H9 (cell line): ENCODE data around the gene PDE8A. TPM values are rescaled to one million over a fixed set of nuclear protein-coding genes. Genes with fewer than 3 reads are reported as not detected.

Experiments used
- DNase-seq: peaks from one replicate; pipeline ENCODE4 v3.0.0-alpha.2; 2017
- H2AFZ ChIP-seq: one replicate; pipeline ENCODE4 v1.6.1; 2013; ENCODE audit warnings: mild to moderate bottlenecking, low read length, control low read depth, moderate library complexity
- H2AK5ac ChIP-seq: 2 replicates; pipeline ENCODE4 v1.6.1; 2013; ENCODE audit warnings: low read length, control low read depth, mixed read lengths; ENCODE audit not compliant: insufficient read length
- H2BK120ac ChIP-seq: one replicate; pipeline ENCODE4 v1.6.1; 2013; ENCODE audit warnings: low read depth, mild to moderate bottlenecking, low read length, control low read depth, inconsistent platforms; ENCODE audit not compliant: poor library complexity, severe bottlenecking
- H2BK12ac ChIP-seq: 2 replicates; pipeline ENCODE4 v1.6.1; 2013; ENCODE audit warnings: low read length, control low read depth, mixed read lengths, low read depth; ENCODE audit not compliant: insufficient read length
- H2BK15ac ChIP-seq: 2 replicates; pipeline ENCODE4 v1.6.1; 2013; ENCODE audit warnings: low read depth, low read length, control low read depth
- H2BK20ac ChIP-seq: one replicate; pipeline ENCODE4 v1.6.1; 2013; ENCODE audit warnings: low read depth, mild to moderate bottlenecking, low read length, control low read depth, inconsistent platforms; ENCODE audit not compliant: poor library complexity, severe bottlenecking
- H2BK5ac ChIP-seq: 2 replicates; pipeline ENCODE4 v1.6.1; 2013; ENCODE audit warnings: low read length, control low read depth, mixed read lengths; ENCODE audit not compliant: insufficient read length
- H3K14ac ChIP-seq: 2 replicates; pipeline ENCODE4 v1.6.1; 2013; ENCODE audit warnings: low read length, control low read depth; ENCODE audit not compliant: insufficient read depth
- H3K18ac ChIP-seq: 2 replicates; pipeline ENCODE4 v1.6.1; 2013; ENCODE audit warnings: low read depth, mild to moderate bottlenecking, mixed read lengths, low read length, control low read depth; ENCODE audit not compliant: insufficient read length
- H3K23ac ChIP-seq: 2 replicates; pipeline ENCODE4 v1.6.1; 2013; ENCODE audit warnings: low read length, control low read depth, mixed read lengths, low read depth; ENCODE audit not compliant: insufficient read length
- H3K23me2 ChIP-seq: 2 replicates; pipeline ENCODE4 v1.6.1; 2013; ENCODE audit warnings: low read depth, mild to moderate bottlenecking, mixed read lengths, low read length, control low read depth; ENCODE audit not compliant: insufficient read length, poor library complexity, severe bottlenecking
- H3K27ac ChIP-seq: 2 replicates; pipeline ENCODE4 v1.5.1; 2013; ENCODE audit warnings: low read length, control low read depth, mixed read lengths, low read depth; ENCODE audit not compliant: insufficient read length
- H3K27me3 ChIP-seq: 2 replicates; pipeline ENCODE4 v1.6.1; 2013; ENCODE audit warnings: low read length, control low read depth, inconsistent platforms; ENCODE audit not compliant: insufficient read depth
- H3K4ac ChIP-seq: 2 replicates; pipeline ENCODE4 v1.6.1; 2013; ENCODE audit warnings: low read depth, mild to moderate bottlenecking, control low read depth, inconsistent platforms, low read length, moderate library complexity
- H3K4me1 ChIP-seq: 2 replicates; pipeline ENCODE4 v1.6.1; 2013; ENCODE audit warnings: low read length, control low read depth, inconsistent platforms; ENCODE audit not compliant: insufficient read depth
- H3K4me2 ChIP-seq: 2 replicates; pipeline ENCODE4 v1.6.1; 2013; ENCODE audit warnings: low read length, control low read depth, mixed read lengths; ENCODE audit not compliant: insufficient read length, insufficient read depth
- H3K56ac ChIP-seq: 2 replicates; pipeline ENCODE4 v1.6.1; 2013; ENCODE audit warnings: low read depth, mild to moderate bottlenecking, mixed read lengths, low read length, control low read depth; ENCODE audit not compliant: insufficient read length
- H3K79me1 ChIP-seq: 2 replicates; pipeline ENCODE4 v1.6.1; 2013; ENCODE audit warnings: low read depth, mild to moderate bottlenecking, moderate library complexity, low read length, control low read depth, inconsistent platforms; ENCODE audit not compliant: insufficient read depth, poor library complexity, severe bottlenecking
- H3K79me2 ChIP-seq: 2 replicates; pipeline ENCODE4 v1.6.1; 2013; ENCODE audit warnings: low read length, control low read depth, inconsistent platforms; ENCODE audit not compliant: insufficient read depth
- H3K9ac ChIP-seq: 2 replicates; pipeline ENCODE4 v1.6.1; 2013; ENCODE audit warnings: low read length, control low read depth, mixed read lengths; ENCODE audit not compliant: insufficient read length; ENCODE audit errors: extremely low read depth
- H3K9me3 ChIP-seq: one replicate; pipeline ENCODE4 v1.6.1; 2013; ENCODE audit warnings: low read depth, low read length, inconsistent platforms; ENCODE audit not compliant: control insufficient read depth
- H3T11ph ChIP-seq: one replicate; pipeline ENCODE4 v1.6.1; 2013; ENCODE audit warnings: mild to moderate bottlenecking, low read length, control low read depth, inconsistent platforms
- H4K20me1 ChIP-seq: one replicate; pipeline ENCODE4 v1.6.1; 2013; ENCODE audit not compliant: control insufficient read depth, insufficient read length, insufficient read depth
- H4K5ac ChIP-seq: 2 replicates; pipeline ENCODE4 v1.6.1; 2013; ENCODE audit warnings: low read depth, mild to moderate bottlenecking, mixed read lengths, low read length, control low read depth; ENCODE audit not compliant: insufficient read length
- H4K8ac ChIP-seq: replicated peaks from 2 replicates; pipeline ENCODE4 v1.6.1; 2013; ENCODE audit warnings: low read length, control low read depth, mixed read lengths, low read depth; ENCODE audit not compliant: insufficient read length
- H4K91ac ChIP-seq: 2 replicates; pipeline ENCODE4 v1.6.1; 2013; ENCODE audit warnings: low read depth, mild to moderate bottlenecking, moderate library complexity, mixed read lengths, low read length, control low read depth; ENCODE audit not compliant: insufficient read length
- H3K27ac Mint-ChIP-seq, 3 experiments: 2 replicates in 2 of 3; 3 replicates in 1 of 3; pipeline ENCODE4 v1.8.0; 2020 to 2021; ENCODE audit warnings: mixed read lengths in 3 of 3, mild to moderate bottlenecking in 1 of 3, moderate library complexity in 1 of 3
- H3K27me3 Mint-ChIP-seq: 2 replicates; pipeline ENCODE4 v1.8.0; 2021; ENCODE audit warnings: low read depth, mild to moderate bottlenecking, moderate library complexity, mixed read lengths
- H3K36me3 Mint-ChIP-seq, 3 experiments: 2 replicates in 2 of 3; 3 replicates in 1 of 3; pipeline ENCODE4 v1.8.0; 2020 to 2021; ENCODE audit warnings: low read depth in 3 of 3, mixed read lengths in 3 of 3; ENCODE audit not compliant: insufficient read depth in 1 of 3
- H3K4me1 Mint-ChIP-seq, 2 experiments: 2 replicates each; pipeline ENCODE4 v1.8.0; 2020; ENCODE audit warnings: mixed read lengths in 2 of 2
- H3K4me3 Mint-ChIP-seq, 2 experiments: 2 replicates in 1 of 2; 3 replicates in 1 of 2; pipeline ENCODE4 v1.8.0; 2020 to 2021; ENCODE audit warnings: mild to moderate bottlenecking in 2 of 2, mixed read lengths in 2 of 2, moderate library complexity in 1 of 2
- H3K9me3 Mint-ChIP-seq, 2 experiments: 2 replicates in 1 of 2; 3 replicates in 1 of 2; pipeline ENCODE4 v1.8.0; 2020; ENCODE audit warnings: mild to moderate bottlenecking in 2 of 2, mixed read lengths in 2 of 2, moderate library complexity in 1 of 2
- total RNA-seq: library from RNA; stranded (reverse); gene quantifications from 2 replicates; pipeline ENCODE4 v1.2.1, GENCODE V29; 2021
- TF ChIP-seq, protein P1 (sequence below): fragments of 200-600 bp; sonication (generic); conservative IDR thresholded peaks from 3 replicates; pipeline ENCODE4 v1.8.0; 2021; ENCODE audit warnings: antibody characterized with exemption, mild to moderate bottlenecking

The PDE8A gene
- total RNA-seq, 1 experiment from 2014 or later, result 9.3 TPM

DNA sequence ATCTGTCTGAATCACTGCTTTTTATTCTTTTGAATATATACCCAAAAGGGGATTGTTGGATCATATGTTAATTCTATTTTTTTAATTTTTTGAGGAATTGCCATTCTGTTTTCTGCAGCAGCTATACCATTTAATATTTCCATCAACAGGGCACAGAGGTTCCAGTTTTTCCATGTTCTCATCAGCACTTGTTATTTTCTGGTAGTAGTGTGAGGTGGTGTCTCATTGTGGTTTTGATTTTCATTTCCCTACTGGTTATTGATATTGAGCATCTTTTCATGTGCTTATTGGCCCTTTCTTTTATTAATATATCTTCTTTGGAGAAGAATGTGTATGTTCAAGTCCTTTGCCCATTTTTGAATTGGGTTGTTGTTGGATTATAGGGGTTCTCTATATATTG lies 68.1 kb downstream of the PDE8A start:
- H2AK5ac ChIP-seq, result no peak overlapping the region
- no peaks in the 10 kb centered on the region for H3K79me2 ChIP-seq
- H4K20me1 ChIP-seq, result no peaks in the 10 kb centered on the region
- no peaks in the 10 kb centered on the region for H3K9me3 ChIP-seq
- H2BK12ac ChIP-seq, result no peak overlapping the region
- no peak for DNase-seq
- H3K56ac ChIP-seq, result no peak overlapping the region
- TF ChIP-seq, protein P1, sequence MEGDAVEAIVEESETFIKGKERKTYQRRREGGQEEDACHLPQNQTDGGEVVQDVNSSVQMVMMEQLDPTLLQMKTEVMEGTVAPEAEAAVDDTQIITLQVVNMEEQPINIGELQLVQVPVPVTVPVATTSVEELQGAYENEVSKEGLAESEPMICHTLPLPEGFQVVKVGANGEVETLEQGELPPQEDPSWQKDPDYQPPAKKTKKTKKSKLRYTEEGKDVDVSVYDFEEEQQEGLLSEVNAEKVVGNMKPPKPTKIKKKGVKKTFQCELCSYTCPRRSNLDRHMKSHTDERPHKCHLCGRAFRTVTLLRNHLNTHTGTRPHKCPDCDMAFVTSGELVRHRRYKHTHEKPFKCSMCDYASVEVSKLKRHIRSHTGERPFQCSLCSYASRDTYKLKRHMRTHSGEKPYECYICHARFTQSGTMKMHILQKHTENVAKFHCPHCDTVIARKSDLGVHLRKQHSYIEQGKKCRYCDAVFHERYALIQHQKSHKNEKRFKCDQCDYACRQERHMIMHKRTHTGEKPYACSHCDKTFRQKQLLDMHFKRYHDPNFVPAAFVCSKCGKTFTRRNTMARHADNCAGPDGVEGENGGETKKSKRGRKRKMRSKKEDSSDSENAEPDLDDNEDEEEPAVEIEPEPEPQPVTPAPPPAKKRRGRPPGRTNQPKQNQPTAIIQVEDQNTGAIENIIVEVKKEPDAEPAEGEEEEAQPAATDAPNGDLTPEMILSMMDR, result no peak
- no peaks in the 10 kb centered on the region for H3K23me2 ChIP-seq
- H3K79me1 ChIP-seq, result no peaks in the 10 kb centered on the region
- H3T11ph ChIP-seq, result no peak overlapping the region
- no peak overlapping the region for H4K91ac ChIP-seq
- no peak overlapping the region for H3K4ac ChIP-seq
- H4K8ac ChIP-seq, result no peak overlapping the region
- H2BK20ac ChIP-seq, result no peak overlapping the region
- peaks cover 0 to 2% of the 10 kb centered on the region in 2 experiments; a peak in 1 of 4 replicates for H3K4me1 Mint-ChIP-seq
- H3K18ac ChIP-seq, result no peak overlapping the region
- H3K27me3 Mint-ChIP-seq, result no peaks in the 10 kb centered on the region
- no peaks in the 10 kb centered on the region; a peak in 1 of 7 replicates for H3K36me3 Mint-ChIP-seq
- H3K27me3 ChIP-seq, result no peaks in the 10 kb centered on the region
- no peak overlapping the region for H3K14ac ChIP-seq
- H3K4me1 ChIP-seq, result no peaks in the 10 kb centered on the region; the same call in 1 of the 2 replicates
- H4K5ac ChIP-seq, result no peak overlapping the region
- H3K27ac Mint-ChIP-seq, result no peak overlapping the region
- H3K27ac ChIP-seq, result no peak overlapping the region
- H2BK5ac ChIP-seq, result no peak overlapping the region
- H3K4me2 ChIP-seq, result no peak overlapping the region
- no peak overlapping the region for H3K9ac ChIP-seq
- H3K9me3 Mint-ChIP-seq, result peaks cover 2 to 4% of the 10 kb centered on the region in 2 experiments; a peak in 3 of 5 replicates
- no peak overlapping the region for H2BK15ac ChIP-seq
- H3K23ac ChIP-seq, result no peak overlapping the region
- no peak overlapping the region for H2AFZ ChIP-seq
- no peak overlapping the region for H2BK120ac ChIP-seq
- H3K4me3 Mint-ChIP-seq, result no peak overlapping the region
